ENCODE data around the gene RASGRF2.

RASGRF2 gene

GRCh38 chr5:80951366-80951765, 8.8 kb upstream of the RASGRF2 start:
- TF ChIP-seq CTCF (conservative IDR thresholded peaks at IDR 0.05; ENCODE audit: low read length), result no peak
- DNase-seq (ENCODE audit: low read depth), result no peak

GRCh38 chr5:80953587-80953986, 6.6 kb upstream of the RASGRF2 start:
- TF ChIP-seq CTCF (conservative IDR thresholded peaks at IDR 0.05; ENCODE audit: low read length), result no peak
- no peak overlapping the region for H3K4me3 ChIP-seq (ENCODE audit: low read length)
- DNase-seq (ENCODE audit: low read depth), result no peak

More at GRCh38 chr5:80951366-80951765, 8.8 kb upstream of the RASGRF2 start:
- no peak overlapping the region for H3K4me3 ChIP-seq (ENCODE audit: low read length)

- TF ChIP-seq CTCF (conservative IDR thresholded peaks at IDR 0.05; ENCODE audit: low read length), result no peak
- H3K4me3 ChIP-seq (ENCODE audit: low read length), result no peak overlapping the region
- no peak for DNase-seq (ENCODE audit: low read depth)
Observed at GRCh38 chr5:80955082-80955590, 5.0 kb upstream of the RASGRF2 start.

- no peak for TF ChIP-seq CTCF (conservative IDR thresholded peaks at IDR 0.05; ENCODE audit: low read length)
- DNase-seq (ENCODE audit: low read depth), result no peak
- H3K4me3 ChIP-seq (ENCODE audit: low read length), result no peak overlapping the region
Observed at GRCh38 chr5:80956272-80956671, 3.9 kb upstream of the RASGRF2 start.

GRCh38 chr5:80957031-80957761, 3.0 kb upstream of the RASGRF2 start:
- DNase-seq (ENCODE audit: low read depth), result no peak
- TF ChIP-seq CTCF (conservative IDR thresholded peaks at IDR 0.05; ENCODE audit: low read length), result no peak
- H3K4me3 ChIP-seq (ENCODE audit: low read length), result no peak overlapping the region

- no peak for TF ChIP-seq CTCF (conservative IDR thresholded peaks at IDR 0.05; ENCODE audit: low read length)
- H3K4me3 ChIP-seq (ENCODE audit: low read length), result no peak overlapping the region
- no peak for DNase-seq (ENCODE audit: low read depth)
Observed at GRCh38 chr5:80958616-80959015, 1.5 kb upstream of the RASGRF2 start.

GRCh38 chr5:80959138-80959537, 1.0 kb upstream of the RASGRF2 start:
- TF ChIP-seq CTCF (conservative IDR thresholded peaks at IDR 0.05; ENCODE audit: low read length), result no peak
- no peak for DNase-seq (ENCODE audit: low read depth)
- H3K4me3 ChIP-seq (ENCODE audit: low read length), result no peak overlapping the region
